K562 (cell line): ENCODE measurements around the gene CPA2. TPM values are rescaled to one million over a fixed set of nuclear protein-coding genes. Genes with fewer than 3 reads are reported as not detected.

ENCODE experiments used
- ATAC-seq: fragments of 200-7000 bp; cut with Tn5 transposase; 3 replicates; pipeline ENCODE4 v1.9.1; 2020; ENCODE audit warnings: moderate library complexity
- BruUV-seq: library from RNA; stranded (reverse); fragments of 400-500 nt; replicated peaks from 2 replicates; lab custom pipeline; 2021; lab: Mats Ljungman, UMichigan
- CTCF ChIA-PET: fragments of 300-600 bp; formaldehyde crosslinking; extraction: SDS; loops from one replicate; lab custom pipeline; 2021; ENCODE audit warnings: low intra/inter-chr PET ratio; lab: Yijun Ruan, JAX
- POLR2A ChIA-PET: fragments of 300-600, 350-650 bp; sonication (Branson Sonifier 250); formaldehyde crosslinking; extraction: SDS; loops from one replicate; lab custom pipeline; 2021; ENCODE audit warnings: antibody characterized with exemption, inconsistent platforms; lab: Yijun Ruan, JAX
- DNase-seq, 4 experiments: peaks; one replicate each; pipeline versions ENCODE4 v3.0.0 to v3.0.0-alpha.2; 2011 to 2018; ENCODE audit warnings: low spot score in 3 of 4, mixed read lengths in 3 of 4; ENCODE audit errors: extremely low read depth in 1 of 4
- FAIRE-seq: peaks from 2 replicates; lab custom pipeline; 2011; peaks lifted over from hg19 to GRCh38; lab: Jason Lieb, UNC
- H2AFZ ChIP-seq: 2 replicates; pipeline ENCODE4 v1.6.0; 2011; ENCODE audit warnings: low read depth, low read length, control low read depth, inconsistent platforms
- H3K27ac ChIP-seq: fragments of 200-600 bp; 3 replicates; pipeline ENCODE4 v1.8.0; 2011; ENCODE audit warnings: low read depth, mild to moderate bottlenecking, control low read depth, inconsistent platforms, low read length, moderate library complexity, mixed read lengths; ENCODE audit errors: extremely low read depth
- H3K27me3 ChIP-seq, 2 experiments: fragments of 300-600 bp in 1 of 2; 2 replicates in 1 of 2; 3 replicates in 1 of 2; pipeline versions ENCODE4 v1.6.0 to v1.8.0; 2011; ENCODE audit warnings: inconsistent platforms in 2 of 2, low read length in 2 of 2, mild to moderate bottlenecking in 1 of 2, mixed read lengths in 1 of 2, moderate library complexity in 1 of 2; ENCODE audit not compliant: control insufficient read depth in 2 of 2, insufficient read depth in 2 of 2
- H3K36me3 ChIP-seq: fragments of 300-600 bp; 3 replicates; pipeline ENCODE4 v1.8.0; 2011; ENCODE audit warnings: mild to moderate bottlenecking, low read length, inconsistent platforms; ENCODE audit not compliant: control insufficient read depth, insufficient read depth
- H3K4me1 ChIP-seq, 2 experiments: fragments of 200-600 bp in 1 of 2; replicated peaks in 1 of 2; 2 replicates in 1 of 2; 3 replicates in 1 of 2; pipeline versions ENCODE4 v1.5.1 to v1.8.0; 2011; ENCODE audit warnings: inconsistent platforms in 2 of 2, low read length in 2 of 2, mild to moderate bottlenecking in 1 of 2, mixed read lengths in 1 of 2, moderate library complexity in 1 of 2; ENCODE audit not compliant: control insufficient read depth in 2 of 2, insufficient read depth in 2 of 2
- H3K4me2 ChIP-seq: 2 replicates; pipeline ENCODE4 v1.6.1; 2011; ENCODE audit warnings: low read length, control low read depth, inconsistent platforms, mixed read lengths; ENCODE audit not compliant: insufficient read depth
- H3K4me3 ChIP-seq: fragments of 200-600 bp; sonication (generic), shearing (Covaris generic); 2 replicates; pipeline ENCODE4 v1.5.1; 2016; ENCODE audit warnings: control low read depth, inconsistent platforms
- H3K79me2 ChIP-seq: fragments of 200-600 bp; 3 replicates; pipeline ENCODE4 v1.8.0; 2011; ENCODE audit warnings: low read length, inconsistent platforms; ENCODE audit not compliant: control insufficient read depth, insufficient read depth
- H3K9ac ChIP-seq, 2 experiments: 2 replicates each; pipeline versions ENCODE4 v1.6.0 to v1.6.1; 2011; ENCODE audit warnings: low read depth in 2 of 2, low read length in 2 of 2, control low read depth in 1 of 2, inconsistent platforms in 1 of 2, mild to moderate bottlenecking in 1 of 2, mixed read lengths in 1 of 2; ENCODE audit not compliant: insufficient read depth in 1 of 2
- H3K9me1 ChIP-seq: one replicate; pipeline ENCODE4 v1.6.0; 2011; ENCODE audit warnings: inconsistent platforms, mild to moderate bottlenecking, low read length, moderate library complexity; ENCODE audit not compliant: control insufficient read depth, insufficient read depth
- H3K9me3 ChIP-seq: replicated peaks from 2 replicates; pipeline ENCODE4 v1.5.1; 2011; ENCODE audit warnings: low read depth, low read length, inconsistent platforms; ENCODE audit not compliant: control insufficient read depth, insufficient read depth
- H4K20me1 ChIP-seq: replicated peaks from 2 replicates; pipeline ENCODE4 v1.6.1; 2011; ENCODE audit warnings: low read length, inconsistent platforms, mixed read lengths; ENCODE audit not compliant: control insufficient read depth, insufficient read depth
- ATF2 ChIP-seq: sonication (generic); formaldehyde crosslinking; IDR thresholded peaks from 2 replicates; pipeline ENCODE4 v1.8.1; 2022; ENCODE audit warnings: missing genetic modification reagents
- BMI1 ChIP-seq: fragments of 150-350 bp; IDR thresholded peaks from 2 replicates; pipeline ENCODE4 v1.6.1; 2014; ENCODE audit warnings: low read length
- FOXK2 ChIP-seq, 2 experiments: fragments of 450-650 bp; IDR thresholded peaks in 1 of 2; conservative IDR thresholded peaks in 1 of 2; 2 replicates each; pipeline ENCODE4 v1.6.1; 2016; ENCODE audit warnings: low read depth in 2 of 2, mild to moderate bottlenecking in 1 of 2
- GATA2 ChIP-seq: sonication (generic); formaldehyde crosslinking; IDR thresholded peaks from 2 replicates; pipeline ENCODE4 v1.4.0; 2020; ENCODE audit warnings: mild to moderate bottlenecking, missing genetic modification reagents
- HDAC6 ChIP-seq: IDR thresholded peaks from 2 replicates; pipeline ENCODE4 v1.6.1; 2012; ENCODE audit warnings: low read depth, mild to moderate bottlenecking, control low read depth, inconsistent platforms, low read length, moderate library complexity
- IRF2 ChIP-seq: sonication (generic); formaldehyde crosslinking; IDR thresholded peaks from 2 replicates; pipeline ENCODE4 v1.8.1; 2022; ENCODE audit warnings: mild to moderate bottlenecking, missing genetic modification reagents
- JUNB ChIP-seq: fragments of 450-650 bp; formaldehyde crosslinking; conservative IDR thresholded peaks from 2 replicates; pipeline ENCODE4 v1.4.0; 2020; ENCODE audit warnings: mild to moderate bottlenecking
- KDM2B ChIP-seq: fragments of 250-450 bp; sonication (Bioruptor Pico); IDR thresholded peaks from 2 replicates; pipeline ENCODE4 v1.8.0; 2021; ENCODE audit warnings: mild to moderate bottlenecking, moderate library complexity
- PHF8 ChIP-seq: fragments of 200-600 bp; sonication (generic); IDR thresholded peaks from 2 replicates; pipeline ENCODE4 v1.6.1; 2012; ENCODE audit warnings: mixed run types, mild to moderate bottlenecking, inconsistent platforms, low read length, moderate library complexity, borderline replicate concordance
- POU5F1 ChIP-seq: fragments of 150-350 bp; IDR thresholded peaks from 2 replicates; pipeline ENCODE4 v1.6.1; 2014; ENCODE audit warnings: borderline replicate concordance, low read length, low read depth, mild to moderate bottlenecking; ENCODE audit not compliant: partially characterized antibody
- SIX5 ChIP-seq, 2 experiments: IDR thresholded peaks; 2 replicates each; pipeline ENCODE4 v1.6.1; 2011; ENCODE audit warnings: low read length in 2 of 2, borderline replicate concordance in 1 of 2, low read depth in 1 of 2, mild to moderate bottlenecking in 1 of 2, moderate library complexity in 1 of 2; ENCODE audit not compliant: insufficient read depth in 1 of 2
- TBP ChIP-seq: optimal IDR thresholded peaks from 2 replicates; pipeline ENCODE3; 2011; ENCODE audit warnings: low read depth, low read length, improper control_type of control experiment
- ZBTB17 ChIP-seq: fragments of 450-650 bp; formaldehyde crosslinking; IDR thresholded peaks from 2 replicates; pipeline ENCODE4 v1.4.0; 2020; ENCODE audit warnings: mild to moderate bottlenecking
- ZBTB5 ChIP-seq: fragments of 450-650 bp; IDR thresholded peaks from 2 replicates; pipeline ENCODE4 v1.6.1; 2017; ENCODE audit warnings: antibody characterized with exemption
- WGBS: fragments of 100-300 bp; shearing (Covaris generic); methylation state at CpG from one replicate; pipeline ENCODE4 v1.1.6; 2016; ENCODE audit warnings: low coverage, mixed read lengths; ENCODE audit not compliant: insufficient coverage; ENCODE audit errors: missing lambda C conversion rate; 5-methylcytosine and 5-hydroxymethylcytosine counted together
- in situ Hi-C: fragments of 300-500 bp; cut with MboI; formaldehyde crosslinking; loops from 4 replicates; pipeline ENCODE4 v1.15.0; 2018; ENCODE audit warnings: inconsistent platforms, mixed read lengths
- intact Hi-C: fragments of 100-400 bp; cut with micrococcal nuclease; formaldehyde crosslinking; loops from 2 replicates; pipeline ENCODE4 v1.14.2; 2022
- polyA plus RNA-seq, 8 experiments: library from polyadenylated mRNA; depleted of rRNA in 4 of 8; stranded (reverse) in 5 of 8; unstranded in 3 of 8; fragments of >200 nt; fragmentation: Nextera tagmentation in 2 of 8; fragmentation: Illumina TruSeq in 1 of 8; extraction: Ambion mirVana in 2 of 8; extraction: Trizol in 1 of 8; gene quantifications; 2 replicates each; pipeline versions ENCODE4 v1.2.1 to v1.2.3, GENCODE V29; 2011 to 2014; ENCODE audit warnings: inconsistent platforms in 1 of 8, missing spikeins in 1 of 8
- total RNA-seq, 7 experiments: library from RNA; depleted of rRNA in 6 of 7; stranded (reverse); fragments of >200 nt in 6 of 7; fragmentation: Illumina TruSeq in 2 of 7; extraction: Trizol in 2 of 7; gene quantifications; 2 replicates each; pipeline versions ENCODE4 v1.2.1 to v1.2.3, GENCODE V29; 2011 to 2021; ENCODE audit warnings: low replicate concordance in 1 of 7

Gene CPA2
- total and polyA plus RNA-seq, 9 of the 15 experiments (the other 6 are each of a cell fraction or from before 2014, with no cell fraction given): 0.04 to 0.84 (median 0.09) TPM; not detected in 4

DNA sequence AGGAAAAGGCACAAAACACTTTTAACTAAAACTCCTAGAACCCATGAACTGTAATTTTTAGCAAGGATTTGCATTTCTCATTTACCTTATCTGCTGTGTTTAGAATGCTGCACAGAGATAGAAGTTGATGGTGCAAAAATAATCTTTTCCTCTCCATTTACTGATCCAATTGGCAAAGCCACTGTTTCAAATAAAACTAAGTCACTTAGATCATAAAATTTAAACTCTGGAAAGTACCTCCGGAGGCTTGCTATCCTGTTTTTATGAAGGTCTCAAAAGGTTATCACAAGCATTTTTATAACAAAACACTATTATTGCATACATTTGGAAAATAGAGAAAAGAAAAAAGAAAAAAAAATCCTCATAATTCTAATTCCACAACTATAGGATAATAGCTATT, 7.6 kb downstream of the CPA2 start:
- Histone ChIP-seq H3K36me3 (no peaks in the 10 kb centered on the region), H3K9ac (no peak overlapping the region), H3K27me3 (peaks cover 6 to 17% of the 10 kb centered on the region in 2 experiments), H3K4me3 (no peak overlapping the region), H3K9me3 (no peaks in the 10 kb centered on the region), H2AFZ (no peak overlapping the region; the same call in 1 of the 2 replicates), H3K79me2 (no peaks in the 10 kb centered on the region), H4K20me1 (no peaks in the 10 kb centered on the region), H3K4me1 (peaks cover 8 to 9% of the 10 kb centered on the region in 2 experiments; a peak in 4 of 5 replicates), H3K27ac (no peak overlapping the region), H3K9me1 (no peaks in the 10 kb centered on the region), H3K4me2 (no peak overlapping the region)
- intact Hi-C loops: loop anchor here (10.0 kb wide), 1 partner anchor 561 kb away; no protein-coding TSS in a partner anchor
- ATAC-seq (no peak), FAIRE-seq (no peak), DNase-seq (no peak)
- 40% methylated on average over 1 of the region's 1 CpG for WGBS
- in situ Hi-C loops: no loop called here
- ChIA-PET CTCF (no interaction called here), POLR2A (interaction anchor here (0.9 to 1.2 kb wide), 2 partner anchors 10 to 110 kb away, joined by 3 read pairs; no protein-coding TSS in a partner anchor)
- no TSS peak for BruUV-seq
- TF ChIP-seq SIX5 (IDR thresholded peaks at IDR 0.05; ENCODE audit: borderline replicate concordance in 1 of 2, insufficient read depth in 1 of 2, low read depth in 1 of 2, low read length in 2 of 2) (no peak), ZBTB17 (CRISPR knock-in tag) (no peak), HDAC6 (no peak), JUNB (CRISPR knock-in tag) (no peak), TBP (no peak), FOXK2 (conservative IDR thresholded peaks at IDR 0.05 in 1 of 2, IDR thresholded peaks at IDR 0.05 in 1 of 2; ENCODE audit: low read depth in 2 of 2) (no peak), IRF2 (no peak), KDM2B (CRISPR knock-in tag) (no peak), ZBTB5 (no peak), POU5F1 (no peak), ATF2 (CRISPR knock-in tag) (no peak), BMI1 (no peak), PHF8 (no peak), GATA2 (no peak)
